HepG2 (cell line): ENCODE measurements around the gene ISLR. TPM values are rescaled to one million over a fixed set of nuclear protein-coding genes. Genes with fewer than 3 reads are reported as not detected.

Experiments
- ATAC-seq: fragments of 200-7000 bp; cut with Tn5 transposase; 3 replicates; pipeline ENCODE4 v1.9.1; 2020; ENCODE audit warnings: mild to moderate bottlenecking, moderate library complexity
- BruUV-seq: library from RNA; stranded (reverse); fragments of 400-500 nt; replicated peaks from 2 replicates; lab custom pipeline; 2021; lab: Mats Ljungman, UMichigan
- CTCF ChIA-PET: fragments of 300-600 bp; formaldehyde crosslinking; extraction: SDS; loops from one replicate; lab custom pipeline; 2021; ENCODE audit warnings: low total read pairs, inconsistent platforms, low intra/inter-chr PET ratio; lab: Yijun Ruan, JAX
- POLR2A ChIA-PET: fragments of 350-600 bp; sonication (Branson Sonifier 250); formaldehyde crosslinking; loops from one replicate; lab custom pipeline; 2020; ENCODE audit warnings: antibody characterized with exemption, inconsistent platforms; lab: Yijun Ruan, JAX
- DNase-seq: peaks from one replicate; pipeline ENCODE4 v3.0.0-alpha.2; 2015; ENCODE audit warnings: low spot score
- FAIRE-seq: peaks from 3 replicates; lab custom pipeline; 2011; peaks lifted over from hg19 to GRCh38; lab: Jason Lieb, UNC
- H2AFZ ChIP-seq: one replicate; pipeline ENCODE4 v1.6.1; 2011; ENCODE audit warnings: low read length, inconsistent platforms
- H3K27ac ChIP-seq: fragments of 300-600 bp; 3 replicates; pipeline ENCODE4 v1.8.0; 2011; ENCODE audit warnings: mixed run types, mild to moderate bottlenecking, mixed read lengths, low read length, inconsistent platforms; ENCODE audit not compliant: insufficient read depth; ENCODE audit errors: extremely low read length
- H3K27me3 ChIP-seq, 2 experiments: fragments of 200-600 bp in 1 of 2; 2 replicates in 1 of 2; 3 replicates in 1 of 2; pipeline versions ENCODE4 v1.6.0 to v1.8.0; 2011; ENCODE audit warnings: low read length in 2 of 2, mild to moderate bottlenecking in 2 of 2, moderate library complexity in 2 of 2, inconsistent platforms in 1 of 2; ENCODE audit not compliant: insufficient read depth in 2 of 2, control insufficient read depth in 1 of 2
- H3K36me3 ChIP-seq, 2 experiments: fragments of 200-600 bp in 1 of 2; replicated peaks in 1 of 2; 2 replicates in 1 of 2; 3 replicates in 1 of 2; pipeline versions ENCODE4 v1.5.1 to v1.8.0; 2011; ENCODE audit warnings: low read length in 2 of 2, inconsistent platforms in 1 of 2; ENCODE audit not compliant: insufficient read depth in 2 of 2, control insufficient read depth in 1 of 2
- H3K4me1 ChIP-seq: 2 replicates; pipeline ENCODE4 v1.5.1; 2012; ENCODE audit warnings: low read length, inconsistent platforms; ENCODE audit not compliant: insufficient read depth
- H3K4me2 ChIP-seq: 2 replicates; pipeline ENCODE4 v1.6.0; 2011; ENCODE audit warnings: low read depth, low read length, inconsistent platforms
- H3K4me3 ChIP-seq, 3 experiments: fragments of 200-600 bp in 1 of 3; sonication (generic), shearing (Covaris generic) in 1 of 3; replicated peaks in 1 of 3; 2 replicates each; pipeline ENCODE4 v1.5.1; 2011 to 2016; ENCODE audit warnings: low read length in 3 of 3, inconsistent platforms in 2 of 3, low read depth in 2 of 3, mild to moderate bottlenecking in 2 of 3, control low read depth in 1 of 3, mixed read lengths in 1 of 3; ENCODE audit not compliant: insufficient read depth in 1 of 3
- H3K79me2 ChIP-seq: one replicate; pipeline ENCODE4 v1.6.1; 2011; ENCODE audit warnings: low read length, inconsistent platforms; ENCODE audit not compliant: insufficient read depth
- H3K9ac ChIP-seq: 2 replicates; pipeline ENCODE4 v1.6.0; 2011; ENCODE audit warnings: mild to moderate bottlenecking, low read depth, low read length, inconsistent platforms; ENCODE audit not compliant: insufficient read depth
- H3K9me3 ChIP-seq: 2 replicates; pipeline ENCODE4 v1.5.1; 2012; ENCODE audit warnings: mild to moderate bottlenecking, low read length
- H4K20me1 ChIP-seq: 2 replicates; pipeline ENCODE4 v1.6.0; 2011; ENCODE audit warnings: inconsistent platforms, mild to moderate bottlenecking, low read length, moderate library complexity; ENCODE audit not compliant: insufficient read depth
- DPF2 ChIP-seq: sonication (generic); formaldehyde crosslinking; IDR thresholded peaks from 2 replicates; pipeline ENCODE4 v1.4.0; 2020; ENCODE audit warnings: mild to moderate bottlenecking, low read depth, missing genetic modification reagents, borderline replicate concordance
- KLF12 ChIP-seq: sonication (generic); formaldehyde crosslinking; IDR thresholded peaks from 2 replicates; pipeline ENCODE4 v1.4.0; 2020; ENCODE audit warnings: missing genetic modification reagents, borderline replicate concordance
- NR2F1 ChIP-seq, 2 experiments: fragments of 450-650 bp in 1 of 2; formaldehyde crosslinking in 1 of 2; IDR thresholded peaks; 2 replicates each; pipeline versions ENCODE4 v1.5.0 to v1.6.1; 2016 to 2020; ENCODE audit warnings: mild to moderate bottlenecking in 1 of 2, missing compliant biosample characterization in 1 of 2, missing genetic modification reagents in 1 of 2, moderate library complexity in 1 of 2
- ZEB1 ChIP-seq: IDR thresholded peaks from 2 replicates; pipeline ENCODE4 v1.6.1; 2012; ENCODE audit warnings: mild to moderate bottlenecking, low read depth, inconsistent platforms; ENCODE audit not compliant: insufficient replicate concordance
- ZNF333 ChIP-seq: sonication (generic); formaldehyde crosslinking; IDR thresholded peaks from 2 replicates; pipeline ENCODE4 v1.4.0; 2020; ENCODE audit warnings: mild to moderate bottlenecking, missing genetic modification reagents, borderline replicate concordance
- WGBS: methylation state at CpG from one replicate; pipeline ENCODE4 v1.1.6; 2017; ENCODE audit warnings: low lambda C conversion rate; 5-methylcytosine and 5-hydroxymethylcytosine counted together
- in situ Hi-C: cut with HindIII; loops from 2 replicates; pipeline ENCODE4 v1.10.0; 2017; ENCODE audit warnings: low pct_unique_long_range_greater_than_20kb; ENCODE audit not compliant: extremely low pct_ligation_motif_present
- intact Hi-C: fragments of 100-400 bp; cut with micrococcal nuclease; formaldehyde crosslinking; loops from one replicate; pipeline ENCODE4 v1.10.0; 2022; ENCODE audit not compliant: unreplicated experiment
- polyA plus RNA-seq, 8 experiments: library from polyadenylated mRNA; depleted of rRNA in 3 of 8; stranded (reverse) in 7 of 8; unstranded in 1 of 8; fragments of >200 nt; fragmentation: Illumina TruSeq in 4 of 8; extraction: Trizol in 4 of 8; gene quantifications; 2 replicates each; pipeline versions ENCODE4 v1.2.1 to v1.2.3, GENCODE V29; 2011 to 2016; ENCODE audit warnings: low read depth in 4 of 8, missing spikeins in 1 of 8, mixed read lengths in 1 of 8; ENCODE audit not compliant: insufficient read depth in 1 of 8
- total RNA-seq, 5 experiments: library from RNA; depleted of rRNA; stranded (reverse); fragments of >200 nt; fragmentation: Illumina TruSeq; extraction: Trizol; gene quantifications; 2 replicates each; pipeline ENCODE4 v1.2.3, GENCODE V29; 2016; ENCODE audit warnings: low read depth in 1 of 5

Gene ISLR
- total and polyA plus RNA-seq, 2 of the 13 experiments (the other 11 are each of a cell fraction or from before 2014, with no cell fraction given) = not detected

- TF ChIP-seq ZEB1 = no peak
These were observed 3.3 kb upstream of the ISLR start (continued) for GRCh38 chr15:74170071-74170844.

GRCh38 chr15:74170875-74171578 is 2.5 kb upstream of the ISLR start:
- H3K36me3 ChIP-seq = no peaks in the 10 kb centered on the region
- FAIRE-seq (no peak), DNase-seq (no peak), ATAC-seq (no peak)
- in situ Hi-C loops = no loop called here
- no peak overlapping the region for H2AFZ ChIP-seq
- H3K9me3 ChIP-seq = no peaks in the 10 kb centered on the region
- WGBS = 49% methylated on average over 3 of the region's 7 CpGs
- H3K4me1 ChIP-seq = no peaks in the 10 kb centered on the region
- POLR2A ChIA-PET = no interaction called here
- H3K4me2 ChIP-seq = no peak overlapping the region
- H3K4me3 ChIP-seq = no peak overlapping the region
- H3K79me2 ChIP-seq = no peaks in the 10 kb centered on the region
- peaks cover 9 to 38% of the 10 kb centered on the region in 2 experiments; a peak in 4 of 5 replicates for H3K27me3 ChIP-seq
- no TSS peak for BruUV-seq
- TF ChIP-seq ZNF333 (no peak), KLF12 (CRISPR knock-in tag) (no peak), DPF2 (CRISPR knock-in tag) (no peak), NR2F1 (CRISPR knock-in tag; IDR thresholded peaks at IDR 0.05) (no peak)
- intact Hi-C loops = no loop called here
- H4K20me1 ChIP-seq = no peaks in the 10 kb centered on the region
- CTCF ChIA-PET = no interaction called here
- no peak overlapping the region for H3K27ac ChIP-seq
- H3K9ac ChIP-seq = no peak overlapping the region
